ENCODE data around the gene MLLT10.

DNA sequence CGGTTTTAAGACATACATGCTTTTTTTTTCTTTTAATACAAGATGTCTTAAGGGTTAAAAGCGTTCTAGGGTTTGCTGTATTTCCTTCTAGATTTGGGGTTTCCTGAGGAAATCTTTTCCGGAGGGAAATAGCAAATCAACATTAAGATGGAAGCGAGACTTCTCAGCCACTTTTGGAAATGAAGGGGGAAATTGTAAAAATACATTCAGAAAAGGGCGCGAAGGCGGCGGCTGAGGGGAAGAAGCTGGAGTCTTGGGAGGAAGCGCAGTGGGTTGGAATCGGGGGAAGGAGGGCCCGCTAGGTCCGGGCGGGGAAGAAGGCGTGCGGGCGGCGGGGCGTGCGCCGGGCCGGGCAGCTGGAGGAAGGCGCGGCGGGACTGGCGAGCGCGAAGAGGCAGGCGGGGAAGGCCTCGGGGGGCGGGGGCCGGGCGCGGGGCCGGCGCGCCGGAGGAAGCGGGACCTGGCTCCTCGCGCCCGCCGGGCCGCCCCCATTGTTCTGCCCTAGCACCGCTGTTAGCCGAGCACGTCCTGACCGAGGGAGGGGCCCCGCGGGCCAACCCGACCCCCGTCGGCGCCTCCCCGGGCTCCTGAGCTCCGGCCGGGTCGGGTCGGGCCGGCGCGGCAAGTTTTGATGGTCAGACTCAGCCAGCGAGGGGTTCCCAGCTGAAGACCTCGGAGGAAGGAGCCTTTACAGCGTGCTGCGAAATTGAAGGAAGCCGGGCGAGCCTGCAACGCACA lies 7.0 kb upstream of the MLLT10 start:
- peak in 1 of 2 donors; percentile 46 for TF ChIP-seq POLR2A (IDR thresholded peaks at IDR 0.05)
- TF ChIP-seq, protein P1, sequence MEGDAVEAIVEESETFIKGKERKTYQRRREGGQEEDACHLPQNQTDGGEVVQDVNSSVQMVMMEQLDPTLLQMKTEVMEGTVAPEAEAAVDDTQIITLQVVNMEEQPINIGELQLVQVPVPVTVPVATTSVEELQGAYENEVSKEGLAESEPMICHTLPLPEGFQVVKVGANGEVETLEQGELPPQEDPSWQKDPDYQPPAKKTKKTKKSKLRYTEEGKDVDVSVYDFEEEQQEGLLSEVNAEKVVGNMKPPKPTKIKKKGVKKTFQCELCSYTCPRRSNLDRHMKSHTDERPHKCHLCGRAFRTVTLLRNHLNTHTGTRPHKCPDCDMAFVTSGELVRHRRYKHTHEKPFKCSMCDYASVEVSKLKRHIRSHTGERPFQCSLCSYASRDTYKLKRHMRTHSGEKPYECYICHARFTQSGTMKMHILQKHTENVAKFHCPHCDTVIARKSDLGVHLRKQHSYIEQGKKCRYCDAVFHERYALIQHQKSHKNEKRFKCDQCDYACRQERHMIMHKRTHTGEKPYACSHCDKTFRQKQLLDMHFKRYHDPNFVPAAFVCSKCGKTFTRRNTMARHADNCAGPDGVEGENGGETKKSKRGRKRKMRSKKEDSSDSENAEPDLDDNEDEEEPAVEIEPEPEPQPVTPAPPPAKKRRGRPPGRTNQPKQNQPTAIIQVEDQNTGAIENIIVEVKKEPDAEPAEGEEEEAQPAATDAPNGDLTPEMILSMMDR (IDR thresholded peaks at IDR 0.05), result no peak

Data from adrenal gland (tissue), 5 donors.